Measurements from ENCODE around the gene KNDC1. TPM values are rescaled to one million over a fixed set of nuclear protein-coding genes. Genes with fewer than 3 reads are reported as not detected.

Gene KNDC1
- total RNA-seq, 1 experiment from 2014 or later, result 1.1 TPM

DNA sequence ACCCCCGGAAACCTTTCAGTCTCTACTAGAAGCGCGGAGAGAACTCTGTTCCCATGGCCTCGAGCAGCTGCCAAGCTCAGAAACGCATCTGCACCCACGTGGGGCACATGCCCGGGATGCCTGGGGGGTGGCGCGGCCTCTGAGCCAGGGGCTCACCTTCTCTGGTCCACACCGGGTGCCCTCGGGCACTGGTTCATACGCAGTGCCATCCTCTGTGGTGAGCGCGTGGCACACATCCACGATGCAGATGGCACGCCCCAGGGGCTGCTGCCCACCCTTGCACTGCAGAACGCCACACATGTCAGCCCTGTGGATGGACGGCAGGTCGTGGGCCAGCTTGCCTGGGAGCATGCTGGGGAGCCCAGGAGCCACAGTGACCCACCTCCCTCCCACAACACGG is 110.2 kb downstream of the KNDC1 start:
- no peak for DNase-seq (ENCODE audit: low read depth)
- in situ Hi-C loops (cut with HindIII; ENCODE audit: low pct_unique_long_range_greater_than_20kb, low sequenced_read_pairs), result no loop called here

GRCh38 chr10:133270773-133271297 is 110.8 kb downstream of the KNDC1 start:
- DNase-seq (ENCODE audit: low read depth), result no peak
- in situ Hi-C loops (cut with HindIII; ENCODE audit: low pct_unique_long_range_greater_than_20kb, low sequenced_read_pairs), result no loop called here

DNA sequence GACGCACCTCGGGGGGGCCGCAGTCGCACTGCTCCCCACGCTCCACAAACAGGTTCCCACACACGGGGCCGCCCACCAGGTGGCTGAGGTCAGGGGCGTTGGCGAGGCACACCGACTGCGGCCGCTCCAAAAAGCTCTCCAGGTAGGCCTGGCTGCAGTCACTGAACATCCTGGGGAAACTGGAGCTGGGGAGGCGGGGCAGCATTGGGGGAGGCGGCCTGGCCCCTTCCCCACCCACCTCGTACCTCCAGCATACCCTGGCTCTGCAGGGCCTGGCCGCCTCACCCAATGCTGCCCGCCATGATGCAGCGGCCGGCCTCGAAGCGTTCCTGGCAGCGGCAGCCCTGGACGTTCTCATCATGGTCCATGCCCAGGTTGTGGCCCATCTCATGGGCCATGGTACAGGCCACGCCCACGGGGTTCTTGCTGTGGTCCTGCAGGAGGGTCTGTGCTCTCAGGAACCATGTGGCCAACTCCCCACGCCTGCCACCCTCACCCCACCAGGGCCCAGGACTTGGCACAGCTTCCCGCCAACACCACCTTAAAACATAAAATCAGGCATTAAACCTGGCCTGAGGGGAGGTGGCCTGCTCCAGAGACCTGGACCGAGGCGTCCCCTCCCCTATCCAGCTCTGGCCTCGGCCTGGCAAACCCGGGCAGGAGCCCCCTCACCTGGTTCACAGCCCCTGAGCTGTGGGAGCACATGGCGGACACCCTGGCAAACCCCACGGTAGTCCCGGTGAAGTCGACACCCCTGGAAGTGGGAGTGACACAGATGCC is 111.7 kb downstream of the KNDC1 start:
- in situ Hi-C loops (cut with HindIII; ENCODE audit: low pct_unique_long_range_greater_than_20kb, low sequenced_read_pairs), result no loop called here

GRCh38 chr10:133272301-133272963 is 112.4 kb downstream of the KNDC1 start:
- in situ Hi-C loops (cut with HindIII; ENCODE audit: low pct_unique_long_range_greater_than_20kb, low sequenced_read_pairs), result no loop called here
- DNase-seq (ENCODE audit: low read depth), result no peak

More for the DNA sequence above, 111.7 kb downstream of the KNDC1 start:
- DNase-seq (ENCODE audit: low read depth), result no peak

GRCh38 chr10:133272964-133273420 is 113.0 kb downstream of the KNDC1 start:
- in situ Hi-C loops (cut with HindIII; ENCODE audit: low pct_unique_long_range_greater_than_20kb, low sequenced_read_pairs), result no loop called here
- no peak for DNase-seq (ENCODE audit: low read depth)

DNA sequence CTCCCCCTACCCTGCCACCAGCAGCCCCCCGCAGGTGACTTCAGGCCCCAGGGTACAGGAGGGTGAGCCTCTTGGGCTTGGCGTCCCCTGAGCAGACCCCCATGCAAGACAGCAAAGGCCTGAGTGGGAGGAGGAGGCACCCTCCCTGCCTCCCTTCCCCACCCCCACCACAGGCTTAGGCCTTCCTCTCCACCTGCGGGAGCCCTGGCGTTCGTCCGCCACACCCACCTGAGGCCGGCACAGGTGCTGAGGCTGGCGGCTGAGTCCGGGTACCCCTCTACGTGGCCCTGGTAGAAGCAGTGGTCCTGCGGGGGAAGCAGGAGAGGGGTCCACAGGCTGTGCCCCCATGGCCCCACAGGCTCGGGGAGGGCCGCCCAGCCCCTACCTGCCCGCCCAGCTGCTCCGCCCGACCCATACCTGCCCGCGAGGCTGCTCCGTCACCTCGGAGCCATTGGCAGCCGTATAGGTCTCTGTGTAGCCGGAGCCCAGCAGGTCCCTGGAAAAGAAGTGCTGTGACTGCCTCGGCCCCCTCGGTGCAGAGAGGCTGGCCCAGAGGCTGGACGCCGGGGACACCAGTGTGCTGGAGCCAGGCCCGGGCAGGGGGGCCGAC is 113.6 kb downstream of the KNDC1 start:
- no peak for DNase-seq (ENCODE audit: low read depth)
- in situ Hi-C loops (cut with HindIII; ENCODE audit: low pct_unique_long_range_greater_than_20kb, low sequenced_read_pairs), result no loop called here

DNA sequence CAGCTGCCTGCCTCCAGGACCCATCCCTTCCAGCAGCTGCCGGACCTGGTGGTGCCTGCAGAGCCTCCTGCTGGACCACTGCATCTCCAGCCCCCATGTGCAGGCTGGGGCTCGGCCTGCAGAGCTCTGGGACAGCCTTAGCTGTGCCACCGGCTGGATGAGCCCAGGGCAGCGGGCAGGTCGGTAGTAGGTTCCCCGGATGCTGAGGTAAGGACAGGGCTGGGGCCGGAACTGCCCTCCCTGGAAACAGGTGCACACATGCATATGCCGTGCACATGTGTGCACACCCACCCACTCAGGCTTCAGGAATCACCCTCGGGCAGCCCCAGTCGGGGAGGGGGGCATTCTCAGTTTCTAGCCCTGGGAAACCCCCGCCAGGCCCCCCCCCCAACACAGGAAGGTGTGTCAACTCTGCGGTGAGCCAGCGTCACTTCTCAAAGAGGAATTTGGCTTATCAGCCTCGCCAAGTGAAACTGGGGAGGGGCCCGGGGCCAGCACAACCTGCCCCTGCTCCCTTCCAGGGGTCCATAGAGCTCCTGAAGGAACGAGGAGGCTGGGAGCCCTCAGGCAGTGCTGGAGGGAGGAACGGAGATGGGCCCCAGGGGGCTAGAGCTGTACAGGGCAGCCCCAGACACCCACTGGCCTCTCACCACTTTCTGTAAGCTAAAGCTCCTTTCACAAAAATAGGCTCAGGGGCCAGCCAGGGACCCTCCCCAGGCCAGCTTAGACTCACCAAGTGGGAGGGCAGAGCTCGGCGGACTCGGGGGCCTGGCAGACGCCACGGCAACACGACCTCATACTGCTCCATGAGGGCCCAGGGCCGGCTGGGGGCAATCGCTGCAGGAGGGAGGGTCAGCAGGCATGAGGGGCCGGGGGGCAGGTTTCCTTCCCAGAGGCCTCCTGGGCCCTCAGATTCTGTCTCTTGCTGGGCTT is 115.0 kb downstream of the KNDC1 start:
- no peak for DNase-seq (ENCODE audit: low read depth)

GRCh38 chr10:133275684-133276092 is 115.7 kb downstream of the KNDC1 start:
- in situ Hi-C loops (cut with HindIII; ENCODE audit: low pct_unique_long_range_greater_than_20kb, low sequenced_read_pairs), result no loop called here
- DNase-seq (ENCODE audit: low read depth), result no peak

More for the DNA sequence above, 115.0 kb downstream of the KNDC1 start:
- in situ Hi-C loops (cut with HindIII; ENCODE audit: low pct_unique_long_range_greater_than_20kb, low sequenced_read_pairs), result no loop called here

Other genes with a start within 250 kb of the KNDC1 start
- not detected in 2 replicates for gene CFAP46, start 217.6 kb upstream of the KNDC1 start, total RNA-seq (2014; rRNA removed; shearing (Covaris generic); ENCODE audit: low replicate concordance)
- gene ADGRA1, start 72.3 kb upstream of the KNDC1 start, total RNA-seq (2014; rRNA removed; shearing (Covaris generic); ENCODE audit: low replicate concordance), result not detected in 2 replicates
- gene UTF1, start 70.0 kb downstream of the KNDC1 start, total RNA-seq (2014; rRNA removed; shearing (Covaris generic); ENCODE audit: low replicate concordance), result not detected in 2 replicates
- gene VENTX, start 77.6 kb downstream of the KNDC1 start, total RNA-seq (2014; rRNA removed; shearing (Covaris generic); ENCODE audit: low replicate concordance), result not detected in 2 replicates
- 0.55 and 2.9 TPM in 2 replicates for gene ADAM8, start 116.6 kb downstream of the KNDC1 start, total RNA-seq (2014; rRNA removed; shearing (Covaris generic); ENCODE audit: low replicate concordance)
- gene TUBGCP2, start 148.7 kb downstream of the KNDC1 start, total RNA-seq (2014; rRNA removed; shearing (Covaris generic); ENCODE audit: low replicate concordance), result 73.2 and 76.2 TPM in 2 replicates
- 74.5 and 97.5 TPM in 2 replicates for gene ZNF511, start 148.7 kb downstream of the KNDC1 start, total RNA-seq (2014; rRNA removed; shearing (Covaris generic); ENCODE audit: low replicate concordance)
- gene CALY, start 176.7 kb downstream of the KNDC1 start, total RNA-seq (2014; rRNA removed; shearing (Covaris generic); ENCODE audit: low replicate concordance), result not detected in 2 replicates
- not detected in 2 replicates for gene PRAP1, start 187.2 kb downstream of the KNDC1 start, total RNA-seq (2014; rRNA removed; shearing (Covaris generic); ENCODE audit: low replicate concordance)
- 26.6 and 38.3 TPM in 2 replicates for gene FUOM, start 197.8 kb downstream of the KNDC1 start, total RNA-seq (2014; rRNA removed; shearing (Covaris generic); ENCODE audit: low replicate concordance)
- gene ECHS1, start 213.1 kb downstream of the KNDC1 start, total RNA-seq (2014; rRNA removed; shearing (Covaris generic); ENCODE audit: low replicate concordance), result 95.9 and 100 TPM in 2 replicates
- gene PAOX, start 219.0 kb downstream of the KNDC1 start, total RNA-seq (2014; rRNA removed; shearing (Covaris generic); ENCODE audit: low replicate concordance), result 12.1 and 16.9 TPM in 2 replicates
- 65.6 and 75.7 TPM in 2 replicates for gene MTG1, start 233.9 kb downstream of the KNDC1 start, total RNA-seq (2014; rRNA removed; shearing (Covaris generic); ENCODE audit: low replicate concordance)